Astrocyte (in vitro differentiated cells and primary cell): Measurements from ENCODE around the gene CFAP57.

Experiments used
- EZH2 ChIP-seq: IDR thresholded peaks from 2 replicates; pipeline ENCODE4 v1.6.1; 2012; ENCODE audit warnings: mild to moderate bottlenecking, low read length, inconsistent platforms; ENCODE audit not compliant: insufficient read depth
- TF ChIP-seq, protein P1 (sequence below): IDR thresholded peaks from 2 replicates; pipeline ENCODE4 v1.5.1; 2011; ENCODE audit warnings: low read depth, mild to moderate bottlenecking, inconsistent platforms, low read length, moderate library complexity; ENCODE audit not compliant: insufficient read depth

DNA sequence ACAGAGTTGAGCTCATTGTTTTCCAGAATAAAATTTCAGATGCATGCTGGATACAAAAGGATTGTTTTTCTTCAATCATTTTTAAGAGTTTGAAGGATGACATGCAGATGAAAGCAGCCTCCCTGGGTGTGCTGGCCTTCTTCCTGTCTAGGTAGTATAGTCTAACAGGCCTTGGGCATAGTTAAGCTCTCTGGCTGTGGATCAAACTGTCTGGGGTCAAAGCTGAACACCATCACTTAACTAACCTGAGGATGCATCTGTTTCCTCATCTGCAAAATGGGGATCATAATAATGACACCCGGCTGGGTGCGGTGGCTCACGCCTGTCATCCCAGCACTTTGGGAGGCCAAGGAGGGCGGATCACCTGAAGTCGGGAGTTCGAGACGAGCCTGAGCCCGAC lies 122.6 kb downstream of the CFAP57 start:
- TF ChIP-seq, protein P1, sequence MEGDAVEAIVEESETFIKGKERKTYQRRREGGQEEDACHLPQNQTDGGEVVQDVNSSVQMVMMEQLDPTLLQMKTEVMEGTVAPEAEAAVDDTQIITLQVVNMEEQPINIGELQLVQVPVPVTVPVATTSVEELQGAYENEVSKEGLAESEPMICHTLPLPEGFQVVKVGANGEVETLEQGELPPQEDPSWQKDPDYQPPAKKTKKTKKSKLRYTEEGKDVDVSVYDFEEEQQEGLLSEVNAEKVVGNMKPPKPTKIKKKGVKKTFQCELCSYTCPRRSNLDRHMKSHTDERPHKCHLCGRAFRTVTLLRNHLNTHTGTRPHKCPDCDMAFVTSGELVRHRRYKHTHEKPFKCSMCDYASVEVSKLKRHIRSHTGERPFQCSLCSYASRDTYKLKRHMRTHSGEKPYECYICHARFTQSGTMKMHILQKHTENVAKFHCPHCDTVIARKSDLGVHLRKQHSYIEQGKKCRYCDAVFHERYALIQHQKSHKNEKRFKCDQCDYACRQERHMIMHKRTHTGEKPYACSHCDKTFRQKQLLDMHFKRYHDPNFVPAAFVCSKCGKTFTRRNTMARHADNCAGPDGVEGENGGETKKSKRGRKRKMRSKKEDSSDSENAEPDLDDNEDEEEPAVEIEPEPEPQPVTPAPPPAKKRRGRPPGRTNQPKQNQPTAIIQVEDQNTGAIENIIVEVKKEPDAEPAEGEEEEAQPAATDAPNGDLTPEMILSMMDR: no peak
- no peak for TF ChIP-seq EZH2
